HK-2 (cell line): ENCODE measurements around the gene PLN.

ENCODE experiments used
- DNase-seq: peaks from one replicate; pipeline ENCODE4 v3.0.0-alpha.2; 2018; ENCODE audit not compliant: unreplicated experiment

PLN gene

DNA sequence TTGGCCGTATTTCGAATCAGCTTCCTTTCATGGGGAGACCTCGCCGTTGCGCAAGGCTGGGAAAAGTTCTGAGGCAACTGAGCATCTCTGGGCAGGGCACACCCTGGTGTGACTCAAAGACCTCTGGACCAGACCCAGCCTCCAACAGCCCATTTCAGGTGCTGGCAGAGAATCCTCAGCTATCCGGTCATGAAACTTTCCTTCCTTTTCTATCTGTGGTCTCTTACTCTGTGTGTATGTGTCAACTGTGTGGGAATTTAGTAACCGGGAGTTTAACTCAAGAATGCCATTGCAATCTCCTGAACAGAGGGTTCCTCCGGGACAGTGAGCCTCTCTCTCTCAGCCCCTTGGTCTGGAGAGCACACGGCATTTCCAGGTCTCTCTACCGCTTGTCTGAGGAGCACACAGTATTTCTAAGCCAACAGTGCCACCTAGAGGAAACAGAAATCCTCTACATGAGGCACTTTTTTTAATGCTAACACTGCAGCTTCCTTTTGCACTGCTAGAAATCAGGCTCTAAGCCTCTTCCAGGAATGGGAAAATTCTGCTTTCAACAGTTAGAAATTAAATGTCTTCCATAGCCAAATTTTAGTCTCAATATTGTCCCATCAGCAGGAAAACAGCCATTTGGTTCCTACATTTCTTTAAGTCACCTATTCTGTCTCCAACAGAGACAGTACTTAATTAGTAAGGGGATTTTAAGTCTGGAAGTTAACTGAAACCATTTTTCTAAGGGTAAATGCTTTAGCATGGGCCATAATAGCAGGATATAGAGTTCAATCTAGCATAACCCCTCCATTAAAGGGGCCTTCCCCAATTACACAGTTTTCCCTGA lies 32.7 kb downstream of the PLN start:
- DNase-seq: no peak

DNA sequence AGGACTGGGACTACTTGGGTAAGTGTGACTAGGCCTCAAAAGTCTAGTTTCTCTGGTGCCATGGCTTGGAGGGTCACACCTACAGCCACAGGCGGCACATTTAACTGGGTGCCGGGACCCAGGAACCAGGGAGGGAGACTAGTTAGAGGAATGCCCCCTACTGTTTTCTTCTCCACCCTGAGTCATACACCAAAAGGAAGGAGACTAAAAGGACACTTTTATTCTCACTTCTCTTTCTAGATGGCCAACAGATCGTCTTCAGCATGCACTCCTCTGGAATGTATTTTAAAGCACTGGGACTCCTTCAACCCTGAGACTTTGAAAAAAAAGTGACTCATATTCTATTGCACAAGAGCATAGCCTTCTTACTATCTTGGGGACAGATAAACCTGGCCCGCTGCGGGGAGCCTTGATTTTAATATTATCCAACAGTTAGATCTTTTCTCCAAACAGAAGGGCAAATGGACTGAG lies 33.4 kb downstream of the PLN start:
- DNase-seq: no peak

- no peak for DNase-seq
These were observed 36.8 kb downstream of the PLN start for GRCh38 chr6:118584911-118585310.

DNA sequence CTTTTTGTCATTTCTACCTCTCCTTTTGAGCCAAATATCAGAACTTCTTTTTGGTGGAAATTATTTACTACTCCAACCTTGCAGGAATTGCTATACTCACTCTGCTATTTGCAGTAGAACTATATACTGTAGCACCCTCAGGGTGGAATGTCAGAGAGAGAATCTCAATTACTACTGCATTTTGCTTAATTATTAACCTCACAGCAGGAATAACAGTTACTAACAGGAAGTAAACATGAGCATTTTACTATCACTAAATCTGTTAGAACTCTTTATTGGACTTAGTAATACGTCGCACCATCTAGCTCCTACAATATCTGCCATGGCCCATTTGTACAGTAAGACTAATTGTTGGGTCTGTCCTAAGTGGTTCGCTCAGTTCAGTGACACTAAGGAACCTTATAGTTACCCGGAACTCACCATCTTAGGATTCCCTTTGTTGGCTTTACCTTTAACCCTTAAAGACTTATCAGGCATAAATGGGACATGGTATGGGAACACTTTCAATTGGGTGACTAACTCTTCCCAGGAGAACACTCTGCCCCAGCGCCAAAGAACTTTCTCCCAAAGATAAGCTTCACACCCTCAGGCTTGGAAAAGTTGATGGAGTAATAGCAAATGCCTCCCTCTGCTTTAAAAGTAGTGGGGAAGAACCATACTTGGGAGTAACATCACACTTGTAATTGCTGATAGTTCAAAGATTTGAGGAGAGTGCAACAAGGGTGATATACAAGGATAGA lies 38.8 kb downstream of the PLN start:
- no peak for DNase-seq

DNA sequence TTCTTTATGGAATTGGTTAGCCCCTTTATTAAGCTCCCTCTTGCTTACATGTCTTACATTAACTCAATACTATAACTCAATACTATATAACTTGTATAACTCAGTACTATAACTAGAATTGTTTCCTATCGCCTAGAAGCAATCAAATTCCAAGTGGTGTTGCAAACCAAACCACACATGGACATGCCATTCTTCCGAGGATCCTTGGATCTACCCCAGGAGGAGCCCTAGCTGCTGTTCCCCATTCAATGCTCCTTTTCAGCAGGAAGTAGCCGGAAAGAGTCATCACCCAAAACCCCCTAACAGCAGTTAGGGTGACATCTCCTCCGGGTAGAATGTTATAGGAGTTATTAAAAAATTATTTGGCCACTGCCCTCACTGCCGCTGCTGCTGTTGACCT lies 40.5 kb downstream of the PLN start:
- DNase-seq: no peak

DNA sequence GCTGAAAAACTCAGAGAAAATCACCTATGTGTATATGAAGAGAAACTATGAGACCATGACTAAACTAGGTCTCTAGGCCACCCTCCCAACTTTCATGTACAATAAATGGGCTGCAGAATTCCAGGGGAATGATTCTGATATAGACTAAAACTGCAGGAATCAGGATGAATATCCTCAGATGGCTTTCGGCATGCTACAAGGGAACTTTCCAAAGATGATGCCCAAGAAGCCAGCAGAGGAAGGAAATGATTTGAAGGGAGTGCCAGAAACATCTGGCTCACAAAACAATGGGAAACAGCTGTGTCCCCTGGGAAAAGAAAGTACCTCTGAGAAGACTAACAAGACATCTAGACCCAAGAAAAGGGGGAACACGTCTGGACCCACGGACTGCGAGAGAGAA lies 41.1 kb downstream of the PLN start:
- DNase-seq: no peak

DNA sequence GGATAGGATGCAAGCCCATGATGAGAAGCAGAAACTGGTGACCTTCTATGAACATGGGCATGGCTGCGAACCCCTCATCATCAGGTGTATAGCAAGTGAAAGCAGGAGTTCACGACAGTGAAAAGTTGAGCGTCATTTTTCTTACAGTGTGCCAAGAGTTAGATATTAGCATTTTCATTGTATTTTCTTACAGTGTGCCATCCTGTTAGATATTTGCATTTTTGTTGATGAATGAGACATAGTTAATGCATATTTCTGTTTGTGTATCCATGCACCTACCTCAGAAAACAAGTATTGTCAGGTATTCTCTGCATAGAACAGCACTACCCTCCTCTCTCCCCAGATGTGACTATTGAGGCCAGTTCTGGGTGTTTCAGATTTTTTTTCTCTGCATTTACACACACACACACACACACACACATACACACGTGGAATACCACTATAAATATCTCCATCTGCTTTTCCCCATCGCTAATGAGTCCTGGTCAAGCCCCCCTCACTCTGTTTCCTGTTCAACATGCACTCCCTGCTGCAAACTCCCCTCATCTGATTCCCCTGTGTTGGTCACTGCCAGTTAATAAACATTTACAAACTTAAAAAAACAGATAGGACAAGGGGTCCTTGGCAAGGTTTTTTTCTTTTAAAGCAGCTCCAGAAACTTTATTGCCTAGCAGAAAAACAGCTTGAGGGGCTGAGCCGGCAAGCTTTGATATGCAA lies 41.7 kb downstream of the PLN start:
- DNase-seq: no peak

- DNase-seq: no peak
These were observed 43.8 kb downstream of the PLN start for GRCh38 chr6:118591897-118592296.

- no peak for DNase-seq
These were observed 46.8 kb downstream of the PLN start for GRCh38 chr6:118594877-118595276.

DNA sequence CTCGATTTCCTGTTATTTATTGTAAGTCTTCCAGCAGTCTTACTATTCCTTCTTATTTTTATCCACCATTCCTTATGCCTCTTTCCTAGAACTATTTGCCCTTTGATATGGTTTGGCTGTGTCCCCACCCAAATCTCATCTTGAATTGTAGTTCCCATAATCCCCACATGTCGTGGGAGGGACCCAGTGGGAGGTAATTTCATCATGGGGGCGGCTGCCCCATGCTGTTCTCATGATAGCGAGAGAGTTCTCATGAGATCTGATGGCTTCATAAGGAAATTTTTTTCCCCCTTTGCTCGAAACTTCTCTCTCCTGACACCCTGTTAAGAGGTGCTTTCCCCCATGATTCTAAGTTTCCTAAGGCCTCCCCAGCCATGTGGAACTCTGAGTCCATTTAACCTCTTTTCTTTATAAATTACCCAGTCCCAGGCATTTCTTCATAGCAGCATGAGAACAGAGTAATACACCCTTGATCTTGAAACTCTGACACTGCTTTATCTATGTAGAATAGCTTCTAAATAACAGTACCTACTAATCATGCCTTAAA lies 48.8 kb downstream of the PLN start:
- DNase-seq: no peak

DNA sequence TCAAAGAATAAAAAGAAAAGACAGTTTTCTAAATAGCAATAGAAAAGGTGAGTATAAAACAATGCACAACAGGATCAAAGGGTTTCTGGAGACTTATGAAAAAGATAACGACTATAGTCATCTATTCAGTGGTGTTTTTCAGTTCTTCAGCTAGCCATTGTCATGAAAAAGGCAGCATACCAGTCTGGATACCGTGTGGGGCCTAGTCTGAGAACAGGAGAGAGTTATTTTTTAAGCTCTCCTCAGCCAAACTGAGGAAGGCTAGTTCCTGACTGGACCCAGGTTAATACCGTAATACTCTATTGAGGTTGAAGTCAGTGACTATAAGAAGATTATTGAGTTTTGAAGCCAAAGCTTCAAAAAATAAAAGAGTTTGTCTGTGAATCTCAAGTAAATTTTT lies 49.5 kb downstream of the PLN start:
- no peak for DNase-seq

DNA sequence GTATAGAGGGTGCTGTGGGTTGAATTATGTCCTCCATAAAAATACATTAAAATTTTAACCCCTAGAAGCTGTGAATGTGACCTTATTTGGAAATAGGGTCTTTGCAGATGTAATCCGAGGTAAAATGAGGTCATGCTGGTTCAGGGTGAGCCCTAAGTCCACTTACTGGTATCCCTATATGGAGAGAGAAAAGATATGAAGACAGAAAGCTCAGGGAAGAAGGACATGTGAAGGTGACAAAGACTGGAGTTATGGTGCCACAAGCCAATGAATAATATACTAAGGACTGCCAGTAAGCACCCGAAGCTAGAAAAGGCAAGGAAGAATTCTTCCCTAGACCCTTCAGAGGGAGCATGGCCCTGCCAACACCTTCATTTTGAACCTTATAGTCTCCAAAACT lies 50.2 kb downstream of the PLN start:
- no peak for DNase-seq

DNA sequence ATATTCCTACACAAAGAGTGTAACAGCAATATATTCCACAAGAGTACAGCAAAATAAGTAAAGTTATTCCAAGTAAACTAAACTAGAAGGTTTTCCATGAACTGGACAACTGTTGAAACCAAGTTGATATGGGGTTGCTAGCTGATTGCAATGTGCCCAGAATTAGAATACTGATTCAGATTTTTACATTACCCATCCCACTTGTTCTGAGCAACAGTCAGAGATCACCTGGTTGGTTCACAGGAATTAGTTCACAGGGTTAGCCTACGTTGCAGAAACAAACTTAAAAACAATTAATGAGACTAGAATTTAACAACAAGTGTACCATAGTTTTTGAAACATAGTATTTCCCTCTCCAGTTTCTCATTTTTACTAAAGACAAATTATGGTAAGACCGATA lies 54.2 kb downstream of the PLN start:
- DNase-seq: no peak

GRCh38 chr6:118603372-118603771 lies 55.3 kb downstream of the PLN start:
- DNase-seq: no peak

DNA sequence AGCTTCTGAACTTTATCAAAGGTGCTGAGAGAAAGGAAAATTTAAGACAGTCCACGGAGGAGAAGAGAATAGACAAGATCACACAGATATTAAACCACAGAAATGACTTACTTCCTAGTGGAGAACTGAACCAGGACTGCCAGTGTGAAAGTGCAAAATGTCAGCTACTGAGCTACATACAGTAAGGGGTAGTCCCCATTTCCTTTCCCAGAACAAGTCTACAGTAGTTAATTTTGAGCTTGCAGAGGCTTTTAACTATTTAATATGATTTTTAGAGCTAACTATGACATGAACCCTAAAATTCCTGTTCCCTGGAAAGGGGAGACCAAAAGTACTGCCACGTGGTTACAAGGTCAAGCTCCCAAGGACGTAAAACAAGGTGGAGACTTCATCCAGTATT lies 58.2 kb downstream of the PLN start:
- DNase-seq: no peak

DNA sequence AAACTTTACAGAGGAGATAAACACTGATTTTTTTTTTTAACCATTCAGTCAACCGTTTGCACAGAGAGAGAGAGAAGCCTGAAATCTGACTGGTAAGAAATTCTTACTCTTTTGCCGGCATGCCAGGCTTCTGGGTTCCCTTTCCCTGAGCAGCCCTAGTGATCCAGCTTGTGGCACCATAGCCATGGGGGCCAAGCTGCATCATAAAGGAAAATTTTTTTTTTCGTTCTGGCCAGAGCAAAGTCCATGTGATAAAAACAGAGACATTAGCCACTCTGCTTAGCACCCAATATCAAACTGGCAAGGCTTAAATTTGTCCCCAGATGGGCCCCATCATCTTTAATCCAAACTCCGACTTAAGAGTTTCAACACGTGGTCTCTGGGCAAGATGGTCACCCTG lies 58.8 kb downstream of the PLN start:
- DNase-seq: no peak
